Osteocyte (in vitro differentiated cells): ENCODE data around the gene FBLIM1. TPM values are rescaled to one million over a fixed set of nuclear protein-coding genes. Genes with fewer than 3 reads are reported as not detected.

Source experiments
- DNase-seq: peaks from one replicate; pipeline ENCODE4 v3.0.0; 2021; ENCODE audit warnings: mixed read lengths; ENCODE audit not compliant: unreplicated experiment; ENCODE audit errors: extremely low spot score
- H3K27ac Mint-ChIP-seq: one replicate; pipeline ENCODE4 v1.8.0; 2021; ENCODE audit warnings: mild to moderate bottlenecking, mixed read lengths; ENCODE audit not compliant: unreplicated experiment
- H3K27me3 Mint-ChIP-seq: one replicate; pipeline ENCODE4 v1.8.0; 2021; ENCODE audit warnings: mixed read lengths; ENCODE audit not compliant: unreplicated experiment
- H3K36me3 Mint-ChIP-seq: one replicate; pipeline ENCODE4 v1.8.0; 2021; ENCODE audit warnings: mixed read lengths; ENCODE audit not compliant: unreplicated experiment
- H3K4me1 Mint-ChIP-seq: one replicate; pipeline ENCODE4 v1.8.0; 2021; ENCODE audit warnings: mixed read lengths; ENCODE audit not compliant: unreplicated experiment
- H3K4me3 Mint-ChIP-seq: one replicate; pipeline ENCODE4 v1.8.0; 2021; ENCODE audit warnings: mild to moderate bottlenecking, moderate library complexity, mixed read lengths; ENCODE audit not compliant: unreplicated experiment
- H3K9me3 Mint-ChIP-seq: one replicate; pipeline ENCODE4 v1.8.0; 2021; ENCODE audit warnings: mixed read lengths; ENCODE audit not compliant: unreplicated experiment
- total RNA-seq: library from RNA; stranded (reverse); gene quantifications from 2 replicates; pipeline ENCODE4 v1.2.1, GENCODE V29; 2021
- TF ChIP-seq, protein P1 (sequence below): fragments of 200-600 bp; sonication (generic); IDR thresholded peaks from 2 replicates; pipeline ENCODE4 v1.5.0; 2021; ENCODE audit warnings: antibody characterized with exemption, mild to moderate bottlenecking, moderate library complexity

Gene FBLIM1
- total RNA-seq, 1 donor from 2014 or later: 149 TPM

DNA sequence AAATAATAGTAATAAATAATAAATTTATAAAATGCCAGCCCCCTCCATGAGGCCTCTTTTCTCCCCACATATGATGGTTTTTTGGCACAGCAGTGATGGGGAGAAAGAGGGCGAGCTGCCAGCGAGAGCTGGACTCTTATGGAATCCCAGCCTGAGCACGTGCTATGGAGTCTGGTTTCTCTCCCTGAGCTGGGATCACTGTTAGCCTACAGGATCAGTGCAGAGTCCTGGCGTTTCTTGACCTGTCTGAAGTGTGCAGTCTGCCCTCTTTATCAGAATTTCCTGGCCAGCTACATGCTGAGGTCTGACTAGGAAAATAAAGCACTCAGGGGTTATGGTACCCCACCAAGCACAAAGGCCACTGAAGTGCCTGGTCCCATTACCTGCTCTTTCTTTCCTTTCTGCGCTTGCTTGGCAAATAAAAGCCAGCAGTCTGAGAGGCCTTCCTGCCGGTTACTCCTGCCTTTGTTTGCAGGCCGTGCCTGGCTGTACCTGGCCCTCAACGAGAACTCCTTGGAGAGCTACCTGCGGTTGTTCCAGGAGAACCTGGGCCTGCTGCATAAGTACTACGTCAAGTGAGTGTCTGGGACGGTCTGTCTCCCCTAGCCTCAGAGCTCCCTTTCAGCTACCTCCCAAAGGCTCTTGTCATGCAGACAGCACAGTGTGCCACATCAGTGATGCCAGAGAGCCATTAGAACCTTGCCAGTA is 41.0 kb upstream of the FBLIM1 start:
- Mint-ChIP-seq H3K4me1 (peaks cover 15% of the 10 kb centered on the region), H3K27me3 (no peaks in the 10 kb centered on the region), H3K9me3 (no peaks in the 10 kb centered on the region), H3K36me3 (peaks cover 18% of the 10 kb centered on the region), H3K27ac (no peak overlapping the region), H3K4me3 (no peak overlapping the region)
- TF ChIP-seq, protein P1, sequence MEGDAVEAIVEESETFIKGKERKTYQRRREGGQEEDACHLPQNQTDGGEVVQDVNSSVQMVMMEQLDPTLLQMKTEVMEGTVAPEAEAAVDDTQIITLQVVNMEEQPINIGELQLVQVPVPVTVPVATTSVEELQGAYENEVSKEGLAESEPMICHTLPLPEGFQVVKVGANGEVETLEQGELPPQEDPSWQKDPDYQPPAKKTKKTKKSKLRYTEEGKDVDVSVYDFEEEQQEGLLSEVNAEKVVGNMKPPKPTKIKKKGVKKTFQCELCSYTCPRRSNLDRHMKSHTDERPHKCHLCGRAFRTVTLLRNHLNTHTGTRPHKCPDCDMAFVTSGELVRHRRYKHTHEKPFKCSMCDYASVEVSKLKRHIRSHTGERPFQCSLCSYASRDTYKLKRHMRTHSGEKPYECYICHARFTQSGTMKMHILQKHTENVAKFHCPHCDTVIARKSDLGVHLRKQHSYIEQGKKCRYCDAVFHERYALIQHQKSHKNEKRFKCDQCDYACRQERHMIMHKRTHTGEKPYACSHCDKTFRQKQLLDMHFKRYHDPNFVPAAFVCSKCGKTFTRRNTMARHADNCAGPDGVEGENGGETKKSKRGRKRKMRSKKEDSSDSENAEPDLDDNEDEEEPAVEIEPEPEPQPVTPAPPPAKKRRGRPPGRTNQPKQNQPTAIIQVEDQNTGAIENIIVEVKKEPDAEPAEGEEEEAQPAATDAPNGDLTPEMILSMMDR: no peak
- DNase-seq: no peak

- H3K27me3 Mint-ChIP-seq: no peaks in the 10 kb centered on the region
- H3K4me3 Mint-ChIP-seq: no peak overlapping the region
- peaks cover 21% of the 10 kb centered on the region for H3K36me3 Mint-ChIP-seq
- no peak overlapping the region for H3K27ac Mint-ChIP-seq
- peaks cover 21% of the 10 kb centered on the region for H3K4me1 Mint-ChIP-seq
- DNase-seq: no peak
- TF ChIP-seq, protein P1: no peak
- no peaks in the 10 kb centered on the region for H3K9me3 Mint-ChIP-seq
Observed at GRCh38 chr1:15718199-15718601, 40.4 kb upstream of the FBLIM1 start.

DNA sequence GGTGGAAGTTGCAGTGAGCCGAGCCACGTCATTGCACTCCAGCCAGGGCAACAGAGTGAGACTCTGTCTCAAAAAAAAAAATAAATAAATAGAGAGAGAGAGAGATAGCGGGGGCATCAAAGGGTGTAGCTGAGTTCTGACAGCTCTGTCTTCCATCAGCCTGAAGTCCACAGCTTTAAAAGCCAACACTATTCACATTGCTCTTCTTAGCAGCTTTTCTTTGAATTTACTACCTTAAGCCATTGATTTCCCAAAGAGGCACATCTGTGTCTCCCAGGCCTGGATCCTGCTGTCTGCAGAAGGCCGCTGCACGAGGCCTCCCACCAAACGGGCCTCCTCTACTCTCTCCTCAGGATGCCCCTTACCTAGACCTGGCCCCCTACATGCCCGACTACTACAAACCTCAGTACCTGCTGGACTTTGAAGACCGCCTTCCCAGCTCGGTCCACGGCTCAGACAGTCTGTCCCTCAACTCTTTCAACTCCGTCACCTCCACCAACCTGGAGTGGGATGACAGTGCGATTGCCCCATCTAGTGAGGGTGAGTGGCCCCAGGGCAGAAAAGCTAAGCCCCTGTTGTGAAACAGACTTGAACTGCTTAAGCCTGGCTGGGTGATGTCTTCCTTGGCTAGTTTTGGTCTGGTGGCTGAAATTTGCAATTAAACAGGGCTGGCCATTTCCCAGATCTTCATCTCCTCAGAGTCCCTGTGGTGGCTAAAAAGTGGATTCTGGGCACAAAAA is 39.0 kb upstream of the FBLIM1 start:
- H3K36me3 Mint-ChIP-seq: peaks cover 17% of the 10 kb centered on the region
- H3K4me1 Mint-ChIP-seq: peaks cover 15% of the 10 kb centered on the region
- no peaks in the 10 kb centered on the region for H3K27me3 Mint-ChIP-seq
- no peak overlapping the region for H3K4me3 Mint-ChIP-seq
- DNase-seq: no peak
- H3K27ac Mint-ChIP-seq: no peak overlapping the region
- H3K9me3 Mint-ChIP-seq: no peaks in the 10 kb centered on the region
- TF ChIP-seq, protein P1: no peak

- peaks cover 17% of the 10 kb centered on the region for H3K36me3 Mint-ChIP-seq
- DNase-seq: no peak
- H3K27me3 Mint-ChIP-seq: no peaks in the 10 kb centered on the region
- H3K4me1 Mint-ChIP-seq: peaks cover 13% of the 10 kb centered on the region
- TF ChIP-seq, protein P1: no peak
- H3K4me3 Mint-ChIP-seq: no peak overlapping the region
- no peaks in the 10 kb centered on the region for H3K9me3 Mint-ChIP-seq
- no peak overlapping the region for H3K27ac Mint-ChIP-seq
Observed at GRCh38 chr1:15720861-15721260, 37.7 kb upstream of the FBLIM1 start.

DNA sequence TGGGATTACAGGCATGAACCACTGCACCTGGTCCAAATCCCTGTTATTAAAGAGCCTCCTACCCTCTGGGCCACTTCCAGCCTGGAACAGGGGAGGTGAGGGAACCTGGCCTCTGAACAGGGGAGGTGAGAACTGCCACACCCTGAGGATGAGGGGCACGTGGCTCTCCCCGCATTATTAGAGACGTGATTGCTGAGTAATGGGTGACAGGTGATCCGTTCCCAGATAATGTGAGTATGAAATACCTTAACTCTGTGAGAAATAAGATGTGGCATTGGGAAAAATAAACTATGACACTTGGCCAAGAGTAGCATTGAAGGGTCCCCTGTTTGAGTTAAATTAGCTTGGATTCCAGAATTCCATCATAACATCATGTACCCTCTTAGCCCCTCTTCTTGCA is 36.2 kb upstream of the FBLIM1 start:
- H3K36me3 Mint-ChIP-seq: peaks cover 20% of the 10 kb centered on the region
- H3K27me3 Mint-ChIP-seq: no peaks in the 10 kb centered on the region
- H3K9me3 Mint-ChIP-seq: no peaks in the 10 kb centered on the region
- TF ChIP-seq, protein P1: no peak
- peak overlapping the region; percentile 47 for H3K27ac Mint-ChIP-seq
- no peak for DNase-seq
- no peak overlapping the region for H3K4me3 Mint-ChIP-seq
- H3K4me1 Mint-ChIP-seq: peaks cover 14% of the 10 kb centered on the region
